HG03521 (cell line): ENCODE results near the gene SAMD3.
"Not testable (repeated sequence)": the region's sequence is repeated elsewhere in the genome, so short reads cannot be mapped to it uniquely, and the experiment has no call there.

Experiments
- ATAC-seq: cut with Tn5 transposase; IDR thresholded peaks from one replicate; pipeline ENCODE4 v1.9.1; 2021; ENCODE audit warnings: mild to moderate bottlenecking, moderate library complexity; ENCODE audit not compliant: unreplicated experiment

SAMD3 gene

GRCh38 chr6:130222775-130223174, at the start of gene SAMD3:
TSS of gene SAMD3 (minus strand) at chr6:130222951. CDS start at chr6:130215273, 7,678 bp downstream.
- no peak for ATAC-seq

- ATAC-seq: peak; percentile 88
Observed at GRCh38 chr6:130269969-130270635, 47.4 kb upstream of the SAMD3 start.

DNA sequence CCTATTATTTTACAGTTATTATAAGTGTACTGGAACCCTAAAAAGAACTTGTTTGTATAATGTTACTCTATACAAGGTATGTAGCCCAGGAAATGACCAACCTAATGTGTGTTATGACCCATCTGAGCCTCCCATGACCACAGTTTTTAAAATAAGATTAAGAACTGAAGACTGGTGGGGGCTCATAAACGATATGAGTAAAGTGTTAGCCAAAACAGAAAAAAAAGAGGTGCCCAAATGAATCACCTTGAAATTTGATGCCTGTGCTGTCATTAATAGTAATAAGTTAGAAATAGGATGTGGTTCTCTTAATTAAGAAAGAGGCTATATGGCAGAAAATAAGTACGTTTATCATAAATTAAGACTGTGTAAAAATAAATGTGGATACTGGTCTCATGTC, 42.8 kb upstream of the SAMD3 start:
- not testable (repeated sequence) for ATAC-seq

- no peak for ATAC-seq
Observed at GRCh38 chr6:130262008-130262407, 39.3 kb upstream of the SAMD3 start.

- not testable (repeated sequence) for ATAC-seq
Observed at GRCh38 chr6:130261558-130261957, 38.8 kb upstream of the SAMD3 start.

- peak; percentile 37 for ATAC-seq
Observed at GRCh38 chr6:130260614-130261241, 38.0 kb upstream of the SAMD3 start.

DNA sequence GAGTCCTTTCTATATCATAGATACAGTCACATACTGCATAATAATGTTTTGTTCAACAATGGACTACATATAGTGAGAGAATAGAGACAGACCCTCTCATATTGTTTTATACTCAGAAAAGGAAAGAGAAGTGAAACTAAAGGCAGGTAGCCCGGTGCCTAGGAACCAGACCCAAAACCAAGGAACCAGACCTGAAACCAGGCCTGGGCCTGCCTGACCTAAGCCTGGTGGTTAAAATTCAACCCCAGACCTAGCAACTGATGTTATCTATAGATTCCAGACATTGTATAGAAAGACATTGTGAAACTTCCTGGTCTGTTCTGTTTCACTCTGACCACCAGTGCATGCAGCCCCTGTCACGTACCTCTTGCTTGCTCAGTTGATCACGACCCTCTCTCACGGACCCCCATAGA, 37.3 kb upstream of the SAMD3 start:
- ATAC-seq: peak; percentile 67

- ATAC-seq: peak; percentile 26
Observed at GRCh38 chr6:130259557-130259956, 36.8 kb upstream of the SAMD3 start.

- no peak for ATAC-seq
Observed at GRCh38 chr6:130259140-130259539, 36.4 kb upstream of the SAMD3 start.

DNA sequence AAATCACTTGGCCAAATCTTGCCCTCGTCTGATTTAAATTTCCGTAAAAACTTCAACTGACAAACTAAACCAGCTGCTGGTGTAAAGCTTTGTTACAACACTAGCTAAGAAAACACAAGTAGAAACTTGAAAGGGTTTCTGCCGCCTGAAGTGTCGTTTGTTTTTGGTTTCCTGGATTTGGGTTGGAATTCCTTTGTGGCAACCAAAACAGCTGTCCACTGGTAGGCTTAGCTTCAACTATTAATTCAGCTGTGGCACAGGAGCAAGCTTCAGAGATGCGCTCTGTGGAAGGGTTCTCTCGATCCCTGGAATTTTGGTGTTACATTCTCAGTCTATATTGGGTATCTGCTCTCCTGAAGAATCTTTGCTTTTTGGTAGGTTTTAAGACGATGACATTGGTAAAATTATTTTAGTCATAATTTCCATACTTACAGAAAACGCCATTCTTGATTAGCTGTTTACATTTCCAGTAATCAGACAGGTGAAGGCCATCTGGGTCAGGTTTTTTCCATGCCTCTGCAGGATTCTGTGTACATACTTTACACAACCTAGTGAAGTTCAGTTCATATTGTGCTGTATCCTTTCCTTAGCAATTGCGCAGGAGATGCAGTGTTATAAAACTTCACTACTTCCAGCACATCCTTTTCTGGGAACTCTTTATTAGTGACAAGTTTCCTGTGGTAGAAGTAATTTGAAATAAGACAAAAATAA, 29.9 kb upstream of the SAMD3 start:
- ATAC-seq: no peak

- ATAC-seq: no peak
Observed at GRCh38 chr6:130245267-130245666, 22.5 kb upstream of the SAMD3 start.

DNA sequence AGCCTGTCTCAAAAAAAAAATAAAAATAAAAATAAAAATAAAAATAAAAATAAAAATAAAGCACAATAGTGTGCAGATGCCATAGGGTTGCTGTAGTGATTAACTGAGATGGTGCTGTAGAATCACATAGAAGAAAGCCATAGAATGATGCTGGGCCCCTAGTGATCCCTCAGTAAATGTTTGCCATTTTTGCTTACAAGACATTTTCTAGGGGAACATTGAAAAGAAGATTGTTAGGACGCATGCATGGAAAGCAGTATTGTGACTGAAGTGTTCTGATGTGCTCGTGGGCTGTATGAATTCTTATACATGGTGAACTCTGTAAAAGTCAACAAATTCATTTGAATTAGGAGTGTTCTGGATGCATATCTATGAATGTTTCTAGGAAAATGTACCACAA, 22.0 kb upstream of the SAMD3 start:
- ATAC-seq: no peak

DNA sequence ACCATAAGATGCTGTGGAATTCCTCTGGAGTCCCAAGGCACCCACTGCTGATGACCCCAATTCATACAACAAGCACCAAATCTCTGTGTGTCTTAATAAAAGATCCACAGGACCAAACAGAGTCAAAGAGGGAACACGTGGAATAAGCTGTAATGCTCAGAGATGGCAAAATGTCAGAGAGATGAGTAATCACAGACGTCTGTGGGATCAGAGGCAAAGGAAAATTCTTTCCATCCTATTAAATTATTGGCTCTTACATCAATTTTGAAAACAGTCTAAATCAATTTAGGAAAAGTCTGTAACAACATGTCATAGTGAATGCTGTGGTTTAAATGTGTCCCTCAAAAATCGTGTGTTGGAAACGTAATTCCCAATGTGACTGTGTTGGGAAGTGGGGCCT, 17.5 kb upstream of the SAMD3 start:
- ATAC-seq: no peak

DNA sequence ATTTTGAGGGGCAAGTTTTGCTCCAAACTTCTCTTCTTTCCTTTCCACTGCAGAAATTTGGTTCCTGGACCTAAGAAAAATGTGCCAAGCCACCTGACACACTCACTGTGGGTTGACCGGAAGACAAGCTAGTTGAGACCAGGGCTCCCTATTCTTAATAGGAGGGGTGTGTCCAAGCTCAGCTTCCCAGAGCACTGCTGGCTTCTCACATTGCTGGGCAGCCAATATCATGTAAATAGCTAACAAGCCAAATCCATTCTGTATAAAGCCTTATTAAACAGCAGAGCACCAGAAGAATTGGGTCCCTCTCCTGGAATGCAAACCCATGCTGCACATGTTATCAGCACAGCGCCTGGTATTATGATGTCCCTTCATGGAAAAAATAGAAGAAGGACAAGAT, 17.0 kb upstream of the SAMD3 start:
- no peak for ATAC-seq

DNA sequence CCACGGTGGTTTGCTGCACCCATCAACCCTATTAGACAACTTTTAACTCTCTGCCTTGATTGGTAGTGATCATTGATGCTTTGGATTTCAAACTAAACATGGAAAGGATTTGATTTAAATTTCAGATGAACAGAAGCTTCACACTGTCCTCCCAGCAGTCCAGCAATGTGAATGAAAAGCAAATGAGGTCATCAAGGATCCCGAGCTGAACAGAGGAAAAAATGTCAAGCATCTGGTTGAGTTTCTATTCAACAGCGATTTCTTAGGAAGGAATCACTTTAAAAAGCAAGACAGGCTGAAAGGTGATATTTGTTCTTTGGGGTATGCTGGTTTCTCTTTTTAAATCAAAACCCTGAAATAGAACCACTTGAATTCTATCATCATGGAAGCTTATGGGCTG, 10.6 kb upstream of the SAMD3 start:
- no peak for ATAC-seq

DNA sequence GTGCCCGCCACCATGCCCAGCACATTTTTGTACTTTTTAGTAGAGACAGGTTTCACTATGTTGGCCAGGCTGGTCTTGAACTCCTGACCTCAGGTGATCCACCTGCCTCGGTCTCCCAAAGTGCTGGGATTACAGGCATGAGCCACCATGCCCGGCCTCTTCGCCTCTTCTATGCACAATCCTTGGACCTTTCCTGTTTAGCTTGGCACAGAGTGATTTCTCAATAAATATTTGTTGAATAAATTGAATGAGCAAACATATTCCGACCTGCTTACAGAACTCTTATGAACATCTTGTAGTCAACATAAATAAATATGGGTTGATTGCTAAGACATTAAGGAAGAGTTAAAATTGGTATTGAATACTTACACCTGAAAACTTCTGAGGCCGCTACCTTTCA, 7.8 kb upstream of the SAMD3 start:
- not testable (repeated sequence) for ATAC-seq

- ATAC-seq: no peak
Observed at GRCh38 chr6:130229645-130230044, 6.9 kb upstream of the SAMD3 start.

DNA sequence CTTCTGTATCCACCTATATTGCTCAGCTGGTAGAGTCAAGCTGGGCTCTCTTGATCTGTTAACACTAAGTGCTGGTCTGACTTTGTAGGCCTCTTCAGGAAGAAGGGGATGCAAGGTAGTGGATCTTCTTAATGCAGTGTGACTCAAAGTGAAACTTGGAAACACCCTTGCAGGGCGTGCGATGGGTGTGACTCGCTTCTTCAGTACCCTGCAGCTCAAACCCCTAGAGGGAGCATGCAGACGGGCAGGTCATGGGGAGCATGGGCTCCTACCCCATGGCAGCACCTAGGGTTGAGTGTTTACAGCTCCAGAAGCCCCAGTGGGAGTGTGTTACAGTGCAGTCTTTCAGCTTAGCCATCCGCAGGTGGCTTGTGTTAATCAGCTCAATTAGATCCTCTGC, 757 bp upstream of the SAMD3 start:
- peak; percentile 97 for ATAC-seq

DNA sequence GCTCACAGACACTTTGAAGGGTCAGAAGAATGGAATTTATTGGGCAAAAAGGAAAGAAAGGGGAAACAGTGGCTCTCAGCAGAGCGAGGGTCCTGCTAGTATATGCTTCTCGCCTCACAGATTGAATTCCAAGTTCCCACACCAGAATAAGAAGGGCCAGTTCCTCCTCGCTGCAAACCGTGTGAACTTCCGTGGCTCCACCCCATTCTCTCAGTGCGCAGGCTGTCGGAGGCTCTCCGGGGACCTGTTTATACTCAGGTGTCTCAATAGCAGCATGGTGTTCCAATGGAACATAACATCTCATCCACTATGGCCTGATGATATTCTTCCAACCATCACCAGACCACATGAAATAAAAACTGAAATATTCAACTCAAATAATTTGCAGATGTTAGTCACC, 4.6 kb downstream of the SAMD3 start:
- ATAC-seq: no peak

GRCh38 chr6:130216620-130217019, 6.1 kb downstream of the SAMD3 start:
- ATAC-seq: no peak

GRCh38 chr6:130215526-130215925, 7.2 kb downstream of the SAMD3 start:
- ATAC-seq: no peak

DNA sequence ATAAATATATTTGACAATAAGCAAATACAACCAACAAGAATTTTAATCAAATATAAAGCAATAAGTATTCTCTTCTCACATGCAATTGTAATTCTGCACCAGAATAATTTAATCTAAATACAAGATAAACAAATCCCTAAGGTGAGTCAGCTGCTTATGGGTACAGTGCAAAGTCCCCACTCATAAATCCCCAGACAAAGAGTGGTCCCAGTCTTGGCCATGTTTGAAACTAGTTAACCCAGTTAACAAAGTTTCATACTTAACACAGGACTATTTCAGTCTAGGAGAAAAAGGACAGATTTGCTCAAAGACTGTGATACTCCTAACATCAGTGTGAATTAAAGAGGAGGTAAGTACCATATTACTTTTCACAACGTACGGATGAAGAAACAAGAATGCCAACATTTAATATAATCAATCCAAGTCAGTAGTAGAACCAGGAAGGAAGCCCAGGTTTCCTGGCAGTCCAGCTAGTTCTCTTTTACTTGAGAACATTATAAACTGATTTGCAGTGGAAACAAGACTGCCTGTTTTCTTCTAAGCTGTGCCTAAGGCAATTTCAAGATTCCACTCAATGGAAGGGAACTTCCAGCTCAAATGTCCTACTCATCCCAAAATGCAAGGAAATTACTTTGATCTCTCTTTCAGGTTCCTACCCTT, 10.4 kb downstream of the SAMD3 start:
- no peak for ATAC-seq
